ENCODE results near the gene CLPTM1L.
"Not testable (repeated sequence)": the region's sequence is repeated elsewhere in the genome, so short reads cannot be mapped to it uniquely, and the experiment has no call there.

CLPTM1L gene

GRCh38 chr5:1289559-1289958 is 55.3 kb downstream of the CLPTM1L start:
- not testable (repeated sequence) for DNase-seq (ENCODE audit: low read depth)

- no peak for DNase-seq (ENCODE audit: low read depth)
Measured at GRCh38 chr5:1288439-1289335, 56.2 kb downstream of the CLPTM1L start.

DNA sequence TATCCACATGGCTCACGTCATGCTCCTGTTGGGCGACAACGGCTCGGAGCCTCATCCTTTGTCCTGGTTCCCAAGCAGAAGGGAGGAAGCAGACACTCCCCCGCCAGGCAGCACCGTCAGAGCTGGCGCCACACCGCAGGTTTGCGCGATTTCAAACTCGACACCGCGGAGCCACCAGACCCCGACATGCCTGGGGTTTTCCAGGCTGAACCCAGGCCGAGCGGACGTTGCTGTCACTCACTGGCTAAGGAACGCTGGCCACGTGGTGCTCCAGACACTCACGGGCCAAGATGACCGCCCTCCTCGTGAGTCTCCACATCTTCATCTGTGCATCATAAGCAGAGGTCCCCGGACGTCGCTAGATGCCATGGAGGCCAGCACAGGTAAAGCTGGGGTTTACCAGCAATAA is 59.0 kb downstream of the CLPTM1L start:
- no peak for DNase-seq (ENCODE audit: low read depth)

DNA sequence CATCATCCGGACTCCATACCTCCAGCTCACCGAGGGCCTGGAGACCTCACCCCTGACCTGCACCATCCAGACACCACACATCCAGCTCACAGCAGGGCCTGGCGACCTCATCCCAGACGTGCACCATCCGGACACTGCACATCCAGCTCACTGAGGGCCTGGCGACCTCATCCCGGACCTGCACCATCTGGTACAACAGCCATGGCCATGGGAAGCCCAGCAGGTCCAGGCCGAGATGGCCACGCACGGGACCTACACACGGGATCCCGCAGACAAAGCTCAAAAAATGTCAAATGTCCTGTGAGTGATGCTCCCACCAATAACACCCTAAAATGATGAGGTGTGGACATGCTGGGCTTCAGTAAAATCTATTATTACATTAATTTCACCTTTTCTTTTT is 59.8 kb downstream of the CLPTM1L start:
- DNase-seq (ENCODE audit: low read depth): no peak

DNA sequence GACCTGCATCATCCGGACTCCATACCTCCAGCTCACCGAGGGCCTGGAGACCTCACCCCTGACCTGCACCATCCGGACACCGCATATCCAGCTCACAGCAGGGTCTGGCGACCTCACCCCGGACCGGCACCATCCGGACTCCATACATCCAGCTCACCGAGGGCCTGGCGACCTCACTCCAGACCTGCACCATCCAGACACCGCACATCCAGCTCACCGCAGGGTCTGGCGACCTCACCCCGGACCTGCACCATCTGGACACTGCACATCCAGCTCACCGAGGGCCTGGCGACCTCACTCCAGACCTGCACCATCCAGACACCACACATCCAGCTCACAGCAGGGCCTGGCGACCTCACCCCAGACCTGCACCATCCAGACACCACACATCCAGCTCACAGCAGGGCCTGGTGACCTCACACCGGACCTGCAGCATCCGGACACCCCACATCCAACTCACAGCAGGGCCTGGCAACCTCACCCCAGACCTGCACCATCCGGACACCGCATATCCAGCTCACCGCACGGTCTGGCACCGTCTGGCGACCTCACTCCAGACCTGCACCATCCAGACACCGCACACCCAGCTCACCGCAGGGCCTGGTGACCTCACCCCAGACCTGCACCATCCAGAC is 60.4 kb downstream of the CLPTM1L start:
- not testable (repeated sequence) for DNase-seq (ENCODE audit: low read depth)

DNA sequence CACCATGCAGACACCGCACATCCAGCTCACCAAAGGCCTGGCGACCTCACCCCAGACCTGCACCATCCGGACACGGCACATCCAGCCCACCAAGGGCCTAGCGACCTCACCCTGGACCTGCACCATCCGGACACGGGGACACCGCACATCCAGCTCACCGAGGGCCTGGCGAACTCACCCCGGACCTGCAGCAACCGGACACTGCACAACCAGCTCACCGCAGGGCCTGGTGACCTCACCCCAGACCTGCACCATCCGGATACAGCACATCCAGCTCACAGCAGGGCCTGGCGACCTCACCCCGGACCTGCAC is 61.2 kb downstream of the CLPTM1L start:
- not testable (repeated sequence) for DNase-seq (ENCODE audit: low read depth)

- DNase-seq (ENCODE audit: low read depth): not testable (repeated sequence)
Measured at GRCh38 chr5:1282993-1283728, 61.7 kb downstream of the CLPTM1L start.

DNA sequence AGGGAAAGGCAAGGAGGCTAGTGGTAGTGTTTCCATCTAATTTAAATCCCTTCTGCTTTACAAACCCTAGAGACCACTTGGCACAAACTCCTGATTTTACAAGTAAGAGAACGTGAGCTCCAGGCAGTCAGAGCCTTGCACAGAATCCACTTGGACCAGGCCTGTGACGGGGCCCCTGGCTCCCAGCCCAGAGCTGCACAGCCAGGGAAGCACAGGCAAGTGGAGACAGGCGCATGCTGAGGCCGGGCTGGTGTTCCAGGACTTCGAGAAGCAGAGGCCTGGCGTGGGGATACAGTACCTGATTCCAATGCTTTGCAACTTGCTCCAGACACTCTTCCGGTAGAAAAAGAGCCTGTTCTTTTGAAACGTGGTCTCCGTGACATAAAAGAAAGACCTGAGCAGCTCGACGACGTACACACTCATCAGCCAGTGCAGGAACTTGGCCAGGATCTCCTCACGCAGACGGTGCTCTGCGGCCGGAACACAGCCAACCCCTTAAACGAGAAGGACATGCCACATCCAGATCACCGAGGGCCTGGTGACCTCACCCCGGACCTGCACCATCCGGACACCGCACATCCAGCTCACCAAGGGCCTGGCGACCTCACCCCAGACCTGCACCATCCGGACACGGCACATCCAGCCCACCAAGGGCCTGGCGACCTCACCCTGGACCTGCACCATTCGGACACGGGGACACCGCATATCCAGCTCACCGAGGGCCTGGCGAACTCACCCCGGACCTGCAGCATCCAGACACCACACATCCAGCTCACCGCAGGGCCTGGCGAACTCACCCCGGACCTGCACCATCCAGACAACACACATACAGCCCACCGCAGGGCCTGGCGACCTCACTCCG is 62.5 kb downstream of the CLPTM1L start:
- no peak for DNase-seq (ENCODE audit: low read depth)

- DNase-seq (ENCODE audit: low read depth): no peak
Measured at GRCh38 chr5:1281038-1281882, 63.6 kb downstream of the CLPTM1L start.

GRCh38 chr5:1280177-1281037 is 64.5 kb downstream of the CLPTM1L start:
- no peak for DNase-seq (ENCODE audit: low read depth)

DNA sequence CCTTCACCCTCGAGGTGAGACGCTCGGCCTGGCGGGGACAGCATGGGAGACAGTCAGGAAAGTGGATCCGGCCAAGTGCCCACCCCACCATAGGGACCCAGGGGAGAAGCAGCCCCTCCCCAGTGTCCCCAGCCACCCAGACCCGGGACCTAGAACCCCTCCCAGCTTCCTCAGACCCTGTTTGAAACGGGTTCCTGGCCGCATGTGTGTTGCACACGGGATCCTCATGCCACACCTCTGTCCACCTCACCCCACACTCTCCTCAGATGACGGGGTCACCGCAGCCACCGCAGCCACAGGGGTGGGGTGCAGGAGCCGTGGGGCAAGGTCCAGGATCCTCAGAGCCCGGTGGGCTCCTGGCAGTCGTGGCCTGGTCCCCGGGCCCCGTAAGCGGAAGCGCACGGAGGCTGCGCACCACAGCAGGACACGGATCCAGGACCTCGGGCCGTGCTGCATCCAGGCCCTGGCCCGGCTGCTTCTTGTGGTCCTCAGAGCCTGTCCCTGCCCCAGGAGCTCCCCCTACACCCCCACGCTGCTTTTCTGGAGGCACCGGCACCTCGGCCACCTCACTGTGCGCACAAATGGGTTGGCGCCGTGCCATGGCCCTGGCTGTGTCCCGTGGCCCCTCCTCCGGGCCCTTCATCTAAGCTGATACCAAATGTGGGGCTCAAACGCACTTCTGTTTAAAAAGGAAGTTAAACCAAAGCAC is 65.3 kb downstream of the CLPTM1L start:
- no peak for DNase-seq (ENCODE audit: low read depth)

DNA sequence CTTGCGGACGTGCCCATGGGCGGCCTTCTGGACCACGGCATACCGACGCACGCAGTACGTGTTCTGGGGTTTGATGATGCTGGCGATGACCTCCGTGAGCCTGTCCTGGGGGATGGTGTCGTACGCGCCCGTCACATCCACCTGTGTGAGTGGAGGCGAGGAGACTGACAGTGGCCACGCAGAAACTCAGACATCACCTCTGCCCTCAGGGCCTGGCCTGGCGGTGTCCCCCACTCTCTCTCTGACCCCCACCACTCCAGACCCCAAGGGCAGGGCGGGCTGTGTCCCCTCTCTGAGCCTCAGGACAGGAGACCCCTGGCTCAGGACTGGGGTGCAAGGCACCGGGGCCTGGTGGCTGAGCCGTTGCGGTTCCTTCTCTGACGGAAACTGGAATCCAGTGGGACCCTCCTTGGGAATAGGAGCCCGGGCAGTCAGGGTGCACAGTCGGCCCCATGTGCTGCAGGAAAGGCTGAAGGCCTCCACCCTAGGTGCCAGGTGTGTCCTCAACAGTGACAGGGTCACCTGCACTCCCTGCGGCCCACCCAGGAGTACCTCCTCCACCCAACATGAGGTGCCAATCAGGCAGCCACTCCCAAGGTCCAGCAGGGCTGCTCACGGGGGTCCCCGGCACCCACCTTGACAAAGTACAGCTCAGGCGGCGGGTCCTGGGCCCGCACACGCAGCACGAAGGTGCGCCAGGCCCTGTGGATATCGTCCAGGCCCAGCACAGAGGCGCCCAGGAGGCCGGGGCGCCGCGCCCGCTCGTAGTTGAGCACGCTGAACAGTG is 66.0 kb downstream of the CLPTM1L start:
- DNase-seq (ENCODE audit: low read depth): no peak

GRCh38 chr5:1278216-1278615 is 66.7 kb downstream of the CLPTM1L start:
- no peak for DNase-seq (ENCODE audit: low read depth)

- no peak for DNase-seq (ENCODE audit: low read depth)
Measured at GRCh38 chr5:1277781-1278180, 67.1 kb downstream of the CLPTM1L start.

GRCh38 chr5:1277331-1277730 is 67.6 kb downstream of the CLPTM1L start:
- no peak for DNase-seq (ENCODE audit: low read depth)

DNA sequence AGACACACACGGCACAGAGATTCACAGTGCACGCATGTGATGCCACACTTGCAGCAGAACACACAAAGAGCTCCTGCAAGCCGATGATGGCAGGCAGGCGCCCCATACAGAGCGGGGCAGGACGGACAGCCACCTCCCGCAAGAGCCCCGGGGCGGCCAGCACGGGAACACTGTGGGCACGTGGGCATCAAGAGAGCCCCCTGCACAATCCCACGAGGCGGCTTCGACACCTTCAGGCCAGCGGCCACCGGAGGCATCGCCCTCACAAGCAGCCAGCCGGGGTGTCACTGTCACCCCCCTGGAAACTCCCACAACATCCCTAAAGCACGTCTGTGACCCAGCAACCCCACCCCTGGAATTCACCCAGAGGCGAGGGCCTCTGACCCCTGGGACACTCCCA is 68.0 kb downstream of the CLPTM1L start:
- DNase-seq (ENCODE audit: low read depth): no peak

DNA sequence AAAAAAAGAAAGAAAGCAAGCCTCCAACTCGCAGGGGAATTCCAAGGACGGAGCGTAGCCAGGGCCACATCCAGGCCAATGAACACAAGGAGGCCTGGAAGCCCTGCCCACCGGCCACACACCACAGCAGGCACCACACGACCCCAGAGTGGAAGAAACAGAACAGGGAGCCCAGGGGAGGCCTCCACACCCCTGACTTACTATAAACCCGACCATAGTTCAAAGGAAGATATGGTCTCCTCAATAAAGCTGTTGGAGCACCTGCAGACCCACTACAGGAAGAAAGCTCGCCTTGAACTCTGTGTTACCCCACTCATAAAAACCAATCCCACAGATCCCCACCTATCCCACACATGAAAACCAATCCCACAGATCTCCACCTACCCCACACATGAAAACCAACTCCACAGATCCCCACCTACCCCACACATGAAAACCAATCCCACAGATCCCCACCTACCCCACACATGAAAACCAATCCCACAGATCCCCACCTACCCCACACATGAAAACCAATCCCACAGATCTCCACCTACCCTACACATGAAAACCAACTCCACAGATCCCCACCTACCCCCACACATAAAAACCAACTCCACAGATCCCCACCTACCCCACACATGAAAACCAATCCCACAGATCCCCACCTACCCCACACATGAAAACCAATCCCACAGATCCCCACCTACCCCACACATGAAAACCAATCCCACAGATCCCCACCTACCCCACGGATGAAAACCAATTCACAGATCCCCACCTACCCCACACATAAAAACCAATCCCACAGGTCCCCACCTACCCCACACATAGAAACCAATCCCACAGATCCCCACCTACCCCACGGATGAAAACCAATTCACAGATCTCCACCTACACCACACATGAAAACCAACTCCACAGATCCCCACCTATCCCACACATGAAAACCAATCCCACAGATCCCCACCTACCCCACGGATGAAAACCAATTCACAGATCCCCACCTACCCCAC is 69.2 kb downstream of the CLPTM1L start:
- DNase-seq (ENCODE audit: low read depth): not testable (repeated sequence)
